IMR-90 (cell line): Measurements from ENCODE around the gene TSPEAR. TPM values are rescaled to one million over a fixed set of nuclear protein-coding genes. Genes with fewer than 3 reads are reported as not detected.

Source experiments
- ATAC-seq: fragments of 200-7000 bp; cut with Tn5 transposase; 2 replicates; pipeline ENCODE4 v1.9.1; 2020; ENCODE audit warnings: low read depth, mild to moderate bottlenecking, moderate library complexity
- BruUV-seq: library from RNA; stranded (reverse); fragments of 400-500 nt; replicated peaks from 2 replicates; lab custom pipeline; 2021; lab: Mats Ljungman, UMichigan
- CTCF ChIA-PET: fragments of 300-600 bp; formaldehyde crosslinking; extraction: SDS; loops from one replicate; lab custom pipeline; 2021; ENCODE audit warnings: antibody characterized with exemption; lab: Yijun Ruan, JAX
- POLR2A ChIA-PET: fragments of 300-600 bp; sonication (Branson Sonifier 250); formaldehyde crosslinking; loops from one replicate; lab custom pipeline; 2022; ENCODE audit warnings: antibody characterized with exemption; ENCODE audit not compliant: unreplicated experiment; lab: Charles Lee
- DNase-seq: peaks from one replicate; pipeline ENCODE4 v3.0.0; 2013
- H2AFZ ChIP-seq: replicated peaks from 2 replicates; pipeline ENCODE3; 2013; ENCODE audit warnings: low read length, mild to moderate bottlenecking; ENCODE audit not compliant: poor library complexity
- H2AK5ac ChIP-seq: 2 replicates; pipeline ENCODE4 v1.6.1; 2013; ENCODE audit warnings: low read depth, low read length, inconsistent platforms
- H2AK9ac ChIP-seq: replicated peaks from 2 replicates; pipeline ENCODE3; 2013; ENCODE audit warnings: mild to moderate bottlenecking, low read depth, low read length, moderate library complexity; ENCODE audit not compliant: poor library complexity
- H2BK120ac ChIP-seq: 2 replicates; pipeline ENCODE4 v1.6.1; 2013; ENCODE audit warnings: low read depth, low read length, inconsistent platforms
- H2BK15ac ChIP-seq: 3 replicates; pipeline ENCODE4 v1.6.1; 2013; ENCODE audit warnings: low read depth, low read length, inconsistent platforms
- H2BK20ac ChIP-seq: 2 replicates; pipeline ENCODE4 v1.6.1; 2013; ENCODE audit warnings: low read depth, mild to moderate bottlenecking, inconsistent platforms, low read length, moderate library complexity
- H2BK5ac ChIP-seq: 2 replicates; pipeline ENCODE4 v1.6.1; 2013; ENCODE audit warnings: mild to moderate bottlenecking, low read depth, low read length, inconsistent platforms; ENCODE audit not compliant: poor library complexity, severe bottlenecking
- H3K14ac ChIP-seq: replicated peaks from 2 replicates; pipeline ENCODE4 v1.6.1; 2013; ENCODE audit warnings: low read depth, low read length, inconsistent platforms
- H3K18ac ChIP-seq: 2 replicates; pipeline ENCODE4 v1.6.1; 2013; ENCODE audit warnings: low read depth, low read length, control low read depth
- H3K23ac ChIP-seq: 2 replicates; pipeline ENCODE4 v1.6.1; 2013; ENCODE audit warnings: low read depth, low read length, inconsistent platforms
- H3K27ac ChIP-seq: 2 replicates; pipeline ENCODE4 v1.5.1; 2013; ENCODE audit warnings: mild to moderate bottlenecking, control low read depth, low read length; ENCODE audit not compliant: insufficient read depth
- H3K27me3 ChIP-seq: 2 replicates; pipeline ENCODE4 v1.6.1; 2013; ENCODE audit warnings: low read length; ENCODE audit not compliant: control insufficient read depth, insufficient read depth
- H3K36me3 ChIP-seq: 2 replicates; pipeline ENCODE4 v1.6.1; 2013; ENCODE audit warnings: low read length, mixed read lengths; ENCODE audit not compliant: control insufficient read depth, insufficient read depth
- H3K4ac ChIP-seq: 2 replicates; pipeline ENCODE4 v1.6.1; 2013; ENCODE audit warnings: low read depth, low read length, inconsistent platforms
- H3K4me1 ChIP-seq: 2 replicates; pipeline ENCODE4 v1.6.1; 2013; ENCODE audit warnings: low read length, mixed read lengths; ENCODE audit not compliant: control insufficient read depth, insufficient read depth
- H3K4me2 ChIP-seq: 2 replicates; pipeline ENCODE4 v1.6.1; 2013; ENCODE audit warnings: low read depth, mild to moderate bottlenecking, control low read depth, low read length, moderate library complexity
- H3K4me3 ChIP-seq: 2 replicates; pipeline ENCODE4 v1.5.1; 2013; ENCODE audit warnings: low read depth, mild to moderate bottlenecking, control low read depth, low read length, moderate library complexity; ENCODE audit not compliant: insufficient read depth
- H3K56ac ChIP-seq: 2 replicates; pipeline ENCODE4 v1.6.1; 2013; ENCODE audit warnings: low read length, inconsistent platforms; ENCODE audit not compliant: insufficient read depth; ENCODE audit errors: extremely low read depth
- H3K79me1 ChIP-seq, 2 experiments: 2 replicates each; pipeline ENCODE4 v1.6.1; 2013; ENCODE audit warnings: low read length in 2 of 2, inconsistent platforms in 1 of 2, low read depth in 1 of 2
- H3K9ac ChIP-seq: 2 replicates; pipeline ENCODE4 v1.6.1; 2013; ENCODE audit warnings: low read depth, low read length, control low read depth
- H3K9me1 ChIP-seq: 2 replicates; pipeline ENCODE4 v1.6.1; 2013; ENCODE audit warnings: low read length, inconsistent platforms; ENCODE audit not compliant: insufficient read depth
- H3K9me3 ChIP-seq: 2 replicates; pipeline ENCODE4 v1.6.1; 2013; ENCODE audit warnings: low read length; ENCODE audit not compliant: control insufficient read depth, insufficient read depth
- H4K20me1 ChIP-seq: 2 replicates; pipeline ENCODE4 v1.6.1; 2013; ENCODE audit warnings: low read length, inconsistent platforms; ENCODE audit not compliant: insufficient read depth
- H4K5ac ChIP-seq: 2 replicates; pipeline ENCODE4 v1.6.1; 2013; ENCODE audit warnings: mild to moderate bottlenecking, low read depth, low read length, control low read depth
- H4K8ac ChIP-seq, 2 experiments: 2 replicates each; pipeline ENCODE4 v1.6.1; 2013; ENCODE audit warnings: low read depth in 2 of 2, low read length in 2 of 2, control low read depth in 1 of 2, inconsistent platforms in 1 of 2
- H4K91ac ChIP-seq: 2 replicates; pipeline ENCODE4 v1.6.1; 2013; ENCODE audit warnings: low read depth, low read length, inconsistent platforms; ENCODE audit not compliant: insufficient read depth
- BHLHE40 ChIP-seq: fragments of 150-350 bp; IDR thresholded peaks from 2 replicates; pipeline ENCODE4 v1.6.1; 2016; ENCODE audit warnings: mild to moderate bottlenecking, low read depth, low read length
- CHD1 ChIP-seq: IDR thresholded peaks from 2 replicates; pipeline ENCODE4 v1.6.1; 2012; ENCODE audit warnings: low read depth, low read length, improper control_type of control experiment
- FOS ChIP-seq: fragments of 150-350 bp; IDR thresholded peaks from 2 replicates; pipeline ENCODE4 v1.6.1; 2016; ENCODE audit warnings: low read depth, low read length
- MAFK ChIP-seq: IDR thresholded peaks from 2 replicates; pipeline ENCODE4 v1.6.1; 2012; ENCODE audit warnings: low read depth, low read length, improper control_type of control experiment
- MXI1 ChIP-seq: IDR thresholded peaks from 2 replicates; pipeline ENCODE4 v1.6.1; 2012; ENCODE audit warnings: low read depth, mild to moderate bottlenecking, low read length, moderate library complexity, borderline replicate concordance
- RAD21 ChIP-seq: IDR thresholded peaks from 2 replicates; pipeline ENCODE4 v1.6.1; 2012; ENCODE audit warnings: low read length, improper control_type of control experiment
- SMC3 ChIP-seq: fragments of 150-350 bp; IDR thresholded peaks from 2 replicates; pipeline ENCODE4 v1.6.1; 2016; ENCODE audit warnings: low read depth, mild to moderate bottlenecking, antibody characterized with exemption, low read length, moderate library complexity
- WGBS, 2 experiments: methylation state at CpG; one replicate each; pipeline versions ENCODE4 v1.1.5 to v1.1.7; 2013; ENCODE audit warnings: missing lambda C conversion rate in 2 of 2; ENCODE audit not compliant: insufficient read length in 1 of 2; ENCODE audit errors: extremely low coverage in 2 of 2; 5-methylcytosine and 5-hydroxymethylcytosine counted together
- dilution Hi-C: fragments of 300-500 bp; cut with HindIII; formaldehyde crosslinking; loops from one replicate; pipeline ENCODE4 v1.14.3; 2018; ENCODE audit warnings: low sequenced_read_pairs; ENCODE audit not compliant: unreplicated experiment
- in situ Hi-C: fragments of 300-500 bp; cut with MboI; formaldehyde crosslinking; loops from 3 replicates; pipeline ENCODE4 v1.14.3; 2019; ENCODE audit warnings: low sequenced_read_pairs, inconsistent platforms, mixed read lengths
- intact Hi-C: fragments of 100-400 bp; cut with micrococcal nuclease; formaldehyde crosslinking; loops from 2 replicates; pipeline ENCODE4 v1.10.0; 2022
- polyA plus RNA-seq, 3 experiments: library from polyadenylated mRNA; depleted of rRNA; stranded (reverse); fragments of >200 nt; gene quantifications; 2 replicates each; pipeline ENCODE4 v1.2.3, GENCODE V29; 2012; ENCODE audit warnings: low replicate concordance in 1 of 3
- total RNA-seq: library from RNA; depleted of rRNA; stranded (reverse); fragments of >200 nt; gene quantifications from 2 replicates; pipeline ENCODE4 v1.2.3, GENCODE V29; 2012
- TF ChIP-seq, protein P1 (sequence below): fragments of 150-350 bp; IDR thresholded peaks from 2 replicates; pipeline ENCODE4 v1.6.1; 2016; ENCODE audit warnings: low read depth, mild to moderate bottlenecking, low read length, moderate library complexity, borderline replicate concordance

The TSPEAR gene
- total and polyA plus RNA-seq, 2 of the 4 experiments (the other 2 are of a cell fraction) = not detected

DNA sequence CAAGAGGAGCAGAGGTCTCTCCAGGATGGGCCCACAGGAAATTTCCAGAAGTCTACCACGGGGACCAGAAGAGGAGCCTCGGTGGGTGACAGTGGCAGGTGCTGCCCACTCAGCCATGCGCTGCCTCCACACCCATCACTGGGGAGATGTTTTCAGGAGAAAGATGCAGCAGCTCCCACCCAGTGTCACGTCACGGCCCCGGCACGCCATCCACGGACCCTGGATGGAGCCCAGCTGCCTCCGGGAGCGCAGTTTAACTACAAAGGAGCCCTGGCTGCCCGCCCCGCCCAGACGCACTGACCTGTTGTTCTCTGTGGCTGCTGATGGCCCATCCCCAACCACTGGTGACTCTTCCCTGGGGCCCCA, 6.8 kb downstream of the TSPEAR start:
- H3K27me3 ChIP-seq = peaks cover 74% of the 10 kb centered on the region
- no peak overlapping the region for H2BK20ac ChIP-seq
- ChIA-PET CTCF (no interaction called here), POLR2A (no interaction called here)
- H3K27ac ChIP-seq = no peak overlapping the region
- intact Hi-C loops (no loop called here), dilution Hi-C loops (no loop called here), in situ Hi-C loops (no loop called here)
- H4K91ac ChIP-seq = no peak overlapping the region
- H4K5ac ChIP-seq = no peak overlapping the region
- TF ChIP-seq BHLHE40 (no peak), MXI1 (no peak), SMC3 (no peak), FOS (no peak), MAFK (no peak), CHD1 (no peak), RAD21 (no peak)
- TF ChIP-seq, protein P1, sequence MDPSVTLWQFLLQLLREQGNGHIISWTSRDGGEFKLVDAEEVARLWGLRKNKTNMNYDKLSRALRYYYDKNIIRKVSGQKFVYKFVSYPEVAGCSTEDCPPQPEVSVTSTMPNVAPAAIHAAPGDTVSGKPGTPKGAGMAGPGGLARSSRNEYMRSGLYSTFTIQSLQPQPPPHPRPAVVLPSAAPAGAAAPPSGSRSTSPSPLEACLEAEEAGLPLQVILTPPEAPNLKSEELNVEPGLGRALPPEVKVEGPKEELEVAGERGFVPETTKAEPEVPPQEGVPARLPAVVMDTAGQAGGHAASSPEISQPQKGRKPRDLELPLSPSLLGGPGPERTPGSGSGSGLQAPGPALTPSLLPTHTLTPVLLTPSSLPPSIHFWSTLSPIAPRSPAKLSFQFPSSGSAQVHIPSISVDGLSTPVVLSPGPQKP = no peak
- H2AFZ ChIP-seq = no peak overlapping the region
- H2BK120ac ChIP-seq = no peak overlapping the region
- H3K23ac ChIP-seq = no peak overlapping the region
- H3K56ac ChIP-seq = no peak overlapping the region
- no peaks in the 10 kb centered on the region for H3K36me3 ChIP-seq
- WGBS, 2 experiments = 4% methylated on average over 4 of the region's 13 CpGs; no CpG with 5 or more reads in 1 of the 2 experiments
- no peaks in the 10 kb centered on the region for H3K9me1 ChIP-seq
- peaks cover 1% of the 10 kb centered on the region; the same call in 1 of the 2 replicates for H3K4me1 ChIP-seq
- no peak overlapping the region for H2AK5ac ChIP-seq
- no peaks in the 10 kb centered on the region for H3K79me1 ChIP-seq
- H3K9ac ChIP-seq = no peak overlapping the region
- H3K18ac ChIP-seq = no peak overlapping the region
- H3K4me3 ChIP-seq = no peak overlapping the region
- no peak overlapping the region for H3K14ac ChIP-seq
- H3K4me2 ChIP-seq = no peak overlapping the region
- ATAC-seq = no peak
- no peak overlapping the region for H3K4ac ChIP-seq
- H4K8ac ChIP-seq = no peak overlapping the region
- H2BK15ac ChIP-seq = no peak overlapping the region
- no peak overlapping the region for H2BK5ac ChIP-seq
- no TSS peak for BruUV-seq
- no peak for DNase-seq
- no peak overlapping the region for H2AK9ac ChIP-seq
- H4K20me1 ChIP-seq = no peaks in the 10 kb centered on the region
- peaks cover 6% of the 10 kb centered on the region; the same call in 1 of the 2 replicates for H3K9me3 ChIP-seq
